K562 (cell line): Measurements from ENCODE around the gene SOWAHA. TPM values are rescaled to one million over a fixed set of nuclear protein-coding genes. Genes with fewer than 3 reads are reported as not detected.

ENCODE experiments used
- CREB1 ChIP-seq, 2 experiments: sonication (generic) in 1 of 2; formaldehyde crosslinking in 1 of 2; IDR thresholded peaks; 2 replicates each; pipeline versions ENCODE4 v1.6.1 to v1.8.0; 2012 to 2022; ENCODE audit warnings: inconsistent platforms in 1 of 2, mild to moderate bottlenecking in 1 of 2, missing genetic modification reagents in 1 of 2, moderate library complexity in 1 of 2
- E2F6 ChIP-seq, 2 experiments: IDR thresholded peaks; 2 replicates each; pipeline ENCODE4 v1.6.1; 2011; ENCODE audit warnings: borderline replicate concordance in 1 of 2, control low read depth in 1 of 2, low read depth in 1 of 2, low read length in 1 of 2, mild to moderate bottlenecking in 1 of 2, mixed read lengths in 1 of 2, moderate library complexity in 1 of 2; ENCODE audit not compliant: insufficient read depth in 1 of 2, insufficient read length in 1 of 2, poor library complexity in 1 of 2, severe bottlenecking in 1 of 2; ENCODE audit errors: extremely low read depth in 1 of 2
- ESRRA ChIP-seq: fragments of 450-650 bp; IDR thresholded peaks from 2 replicates; pipeline ENCODE4 v1.6.1; 2014; ENCODE audit warnings: low read depth, mild to moderate bottlenecking, moderate library complexity, borderline replicate concordance
- FOXA3 ChIP-seq, 2 experiments: fragments of 450-650 bp in 1 of 2; sonication (generic) in 1 of 2; formaldehyde crosslinking; IDR thresholded peaks in 1 of 2; conservative IDR thresholded peaks in 1 of 2; 2 replicates each; pipeline versions ENCODE4 v1.4.0 to v1.8.0; 2020 to 2022; ENCODE audit warnings: mild to moderate bottlenecking in 2 of 2, missing genetic modification reagents in 1 of 2
- FOXM1 ChIP-seq, 2 experiments: fragments of 450-650 bp in 1 of 2; sonication (generic) in 1 of 2; formaldehyde crosslinking in 1 of 2; IDR thresholded peaks; 2 replicates each; pipeline versions ENCODE4 v1.6.1 to v1.9.0; 2017 to 2022; ENCODE audit warnings: low read depth in 2 of 2, mild to moderate bottlenecking in 2 of 2, missing genetic modification reagents in 1 of 2, moderate library complexity in 1 of 2
- HDGF ChIP-seq: fragments of 450-650 bp; IDR thresholded peaks from 2 replicates; pipeline ENCODE4 v1.6.1; 2016
- KDM2B ChIP-seq: fragments of 250-450 bp; sonication (Bioruptor Pico); IDR thresholded peaks from 2 replicates; pipeline ENCODE4 v1.8.0; 2021; ENCODE audit warnings: mild to moderate bottlenecking, moderate library complexity
- KDM5B ChIP-seq: fragments of 200-600 bp; sonication (generic); IDR thresholded peaks from 2 replicates; pipeline ENCODE4 v1.6.1; 2012; ENCODE audit warnings: low read depth, mild to moderate bottlenecking, moderate library complexity, low read length, control low read depth, inconsistent platforms; ENCODE audit not compliant: insufficient replicate concordance
- MNT ChIP-seq, 2 experiments: fragments of 450-650 bp; conservative IDR thresholded peaks; 2 replicates each; pipeline ENCODE4 v1.6.1; 2017; ENCODE audit warnings: mild to moderate bottlenecking in 2 of 2, moderate library complexity in 2 of 2
- MYNN ChIP-seq, 2 experiments: sonication (generic); formaldehyde crosslinking in 1 of 2; IDR thresholded peaks; 2 replicates each; pipeline versions ENCODE4 v1.5.0 to v1.6.1; 2016 to 2020; ENCODE audit warnings: antibody characterized with exemption in 1 of 2, missing genetic modification reagents in 1 of 2
- SIN3A ChIP-seq, 2 experiments: fragments of 150-350 bp in 1 of 2; IDR thresholded peaks; 2 replicates each; pipeline ENCODE4 v1.6.1; 2011 to 2016; ENCODE audit warnings: borderline replicate concordance in 2 of 2, low read depth in 2 of 2, low read length in 2 of 2, mild to moderate bottlenecking in 2 of 2, moderate library complexity in 2 of 2; ENCODE audit not compliant: control insufficient read depth in 1 of 2
- ZBTB12 ChIP-seq: fragments of 250-450 bp; sonication (Bioruptor Pico); IDR thresholded peaks from 2 replicates; pipeline ENCODE4 v1.4.0; 2020
- ZBTB9 ChIP-seq: fragments of 450-650 bp; formaldehyde crosslinking; IDR thresholded peaks from 2 replicates; pipeline ENCODE4 v1.4.0; 2020; ENCODE audit warnings: mild to moderate bottlenecking, moderate library complexity
- polyA plus RNA-seq, 8 experiments: library from polyadenylated mRNA; depleted of rRNA in 4 of 8; stranded (reverse) in 5 of 8; unstranded in 3 of 8; fragments of >200 nt; fragmentation: Nextera tagmentation in 2 of 8; fragmentation: Illumina TruSeq in 1 of 8; extraction: Ambion mirVana in 2 of 8; extraction: Trizol in 1 of 8; gene quantifications; 2 replicates each; pipeline versions ENCODE4 v1.2.1 to v1.2.3, GENCODE V29; 2011 to 2014; ENCODE audit warnings: inconsistent platforms in 1 of 8, missing spikeins in 1 of 8
- total RNA-seq, 7 experiments: library from RNA; depleted of rRNA in 6 of 7; stranded (reverse); fragments of >200 nt in 6 of 7; fragmentation: Illumina TruSeq in 2 of 7; extraction: Trizol in 2 of 7; gene quantifications; 2 replicates each; pipeline versions ENCODE4 v1.2.1 to v1.2.3, GENCODE V29; 2011 to 2021; ENCODE audit warnings: low replicate concordance in 1 of 7
- TF ChIP-seq, protein P1 (sequence below): fragments of 450-650 bp; IDR thresholded peaks from 2 replicates; pipeline ENCODE4 v1.6.1; 2016; ENCODE audit warnings: antibody characterized with exemption
- TF ChIP-seq, protein P2 (sequence below): fragments of 450-650 bp; conservative IDR thresholded peaks from 2 replicates; pipeline ENCODE4 v1.6.1; 2016; ENCODE audit warnings: missing genetic modification characterization, low read depth, mild to moderate bottlenecking, control low read depth, missing compliant biosample characterization

SOWAHA gene
- total and polyA plus RNA-seq, 9 of the 15 experiments (the other 6 are each of a cell fraction or from before 2014, with no cell fraction given), result not detected

- TF ChIP-seq, protein P1, sequence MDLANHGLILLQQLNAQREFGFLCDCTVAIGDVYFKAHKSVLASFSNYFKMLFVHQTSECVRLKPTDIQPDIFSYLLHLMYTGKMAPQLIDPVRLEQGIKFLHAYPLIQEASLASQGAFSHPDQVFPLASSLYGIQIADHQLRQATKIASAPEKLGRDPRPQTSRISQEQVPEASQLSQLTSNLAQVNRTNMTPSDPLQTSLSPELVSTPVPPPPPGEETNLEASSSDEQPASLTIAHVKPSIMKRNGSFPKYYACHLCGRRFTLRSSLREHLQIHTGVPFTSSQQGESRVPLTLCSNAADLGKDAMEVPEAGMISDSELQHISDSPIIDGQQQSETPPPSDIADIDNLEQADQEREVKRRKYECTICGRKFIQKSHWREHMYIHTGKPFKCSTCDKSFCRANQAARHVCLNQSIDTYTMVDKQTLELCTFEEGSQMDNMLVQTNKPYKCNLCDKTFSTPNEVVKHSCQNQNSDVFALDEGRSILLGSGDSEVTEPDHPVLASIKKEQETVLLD, result 0 out of 2 replicates have a peak, but pooled peaks have one; percentile 19
- TF ChIP-seq MNT (conservative IDR thresholded peaks at IDR 0.05) (peak in 1 of 2 experiments; percentile 37; a peak in 1 of 4 replicates), KDM2B (CRISPR knock-in tag) (no peak), CREB1 (IDR thresholded peaks at IDR 0.05) (peak; percentile 60; the same call in 1 of the 2 replicates), CREB1 (CRISPR knock-in tag; IDR thresholded peaks at IDR 0.05) (peak; percentile 73), KDM5B (peak; percentile 37), HDGF (no peak), ZBTB9 (CRISPR knock-in tag) (peak; percentile 59; the same call in 1 of the 2 replicates), FOXA3 (CRISPR knock-in tag; conservative IDR thresholded peaks at IDR 0.05 in 1 of 2, IDR thresholded peaks at IDR 0.05 in 1 of 2) (0 out of 4 replicates have a peak, but pooled peaks of 1 of the 2 experiments have one; percentile 61), ZBTB12 (CRISPR knock-in tag) (no peak; the same call in 1 of the 2 replicates), MYNN (IDR thresholded peaks at IDR 0.05) (no peak), MYNN (CRISPR knock-in tag; IDR thresholded peaks at IDR 0.05) (no peak), E2F6 (IDR thresholded peaks at IDR 0.05; ENCODE audit: borderline replicate concordance in 1 of 2, extremely low read depth in 1 of 2, insufficient read depth in 1 of 2, insufficient read length in 1 of 2, low read depth in 1 of 2, low read length in 1 of 2, poor library complexity in 1 of 2, severe bottlenecking in 1 of 2) (peak; percentile 72 to 89), SIN3A (IDR thresholded peaks at IDR 0.05; ENCODE audit: borderline replicate concordance in 2 of 2, control insufficient read depth in 1 of 2, low read depth in 2 of 2, low read length in 2 of 2) (peak in 1 of 2 experiments; percentile 16; a peak in 1 of 4 replicates), ESRRA (peak; percentile 65; the same call in 1 of the 2 replicates), FOXM1 (IDR thresholded peaks at IDR 0.05; ENCODE audit: low read depth) (no peak), FOXM1 (CRISPR knock-in tag; IDR thresholded peaks at IDR 0.05; ENCODE audit: low read depth) (no peak)
- TF ChIP-seq, protein P2, sequence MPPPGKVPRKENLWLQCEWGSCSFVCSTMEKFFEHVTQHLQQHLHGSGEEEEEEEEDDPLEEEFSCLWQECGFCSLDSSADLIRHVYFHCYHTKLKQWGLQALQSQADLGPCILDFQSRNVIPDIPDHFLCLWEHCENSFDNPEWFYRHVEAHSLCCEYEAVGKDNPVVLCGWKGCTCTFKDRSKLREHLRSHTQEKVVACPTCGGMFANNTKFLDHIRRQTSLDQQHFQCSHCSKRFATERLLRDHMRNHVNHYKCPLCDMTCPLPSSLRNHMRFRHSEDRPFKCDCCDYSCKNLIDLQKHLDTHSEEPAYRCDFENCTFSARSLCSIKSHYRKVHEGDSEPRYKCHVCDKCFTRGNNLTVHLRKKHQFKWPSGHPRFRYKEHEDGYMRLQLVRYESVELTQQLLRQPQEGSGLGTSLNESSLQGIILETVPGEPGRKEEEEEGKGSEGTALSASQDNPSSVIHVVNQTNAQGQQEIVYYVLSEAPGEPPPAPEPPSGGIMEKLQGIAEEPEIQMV (tag), result peak; percentile 74
Measured at GRCh38 chr5:132830436-132831094, 17.5 kb downstream of the SOWAHA start, which contains the start of gene SHROOM1 (continued).
